Testis (tissue), 3 donors: ENCODE results near the gene BLOC1S2. TPM values are rescaled to one million over a fixed set of nuclear protein-coding genes. Genes with fewer than 3 reads are reported as not detected.

Experiments used
- DNase-seq: peaks from one replicate; pipeline ENCODE4 v3.0.0-alpha.2; 2019
- H3K27ac ChIP-seq, 2 donors: fragments of 200-600 bp; sonication (generic); one replicate each; pipeline ENCODE4 v1.5.1; 2019
- H3K27me3 ChIP-seq: fragments of 200-600 bp; sonication (generic); one replicate; pipeline ENCODE4 v1.5.1; 2019
- H3K36me3 ChIP-seq: fragments of 200-600 bp; sonication (generic); one replicate; pipeline ENCODE4 v1.5.1; 2017; ENCODE audit warnings: low read depth; ENCODE audit errors: missing control alignments
- H3K4me1 ChIP-seq: fragments of 200-600 bp; sonication (generic); one replicate; pipeline ENCODE4 v1.5.1; 2019
- H3K4me3 ChIP-seq, 2 donors: fragments of 200-600 bp; sonication (generic); one replicate each; pipeline ENCODE4 v1.5.1; 2017 to 2019
- H3K9me3 ChIP-seq: fragments of 200-600 bp; sonication (generic); one replicate; pipeline ENCODE4 v1.5.1; 2017
- CTCF ChIP-seq, 3 experiments: fragments of 450-650 bp in 2 of 3; fragments of 200-600 bp in 1 of 3; sonication (generic) in 1 of 3; IDR thresholded peaks; one replicate each; pipeline ENCODE4 v1.5.1; 2016 to 2019; ENCODE audit warnings: antibody characterized with exemption in 3 of 3, mild to moderate bottlenecking in 2 of 3, moderate library complexity in 1 of 3
- POLR2A ChIP-seq: fragments of 450-650 bp; IDR thresholded peaks from one replicate; pipeline ENCODE4 v1.6.1; 2017; ENCODE audit warnings: antibody characterized with exemption, mild to moderate bottlenecking, moderate library complexity
- WGBS, 2 donors: methylation state at CpG; one replicate each; pipeline ENCODE4 v1.1.5; 2018; 5-methylcytosine and 5-hydroxymethylcytosine counted together
- intact Hi-C: fragments of 100-400 bp; cut with DNase I; formaldehyde crosslinking; loops from one replicate; pipeline ENCODE4 v1.15.1; 2023; ENCODE audit warnings: low total_unique reads
- polyA plus RNA-seq: library from polyadenylated mRNA; stranded (reverse); fragments of 350-450 nt; fragmentation: Illumina TruSeq; extraction: RNeasy Lipid Tissue Mini Kit (QIAGEN cat#74804); gene quantifications from one replicate; pipeline ENCODE4 v1.2.3, GENCODE V29; 2014; ENCODE audit warnings: low read depth, low replicate concordance; ENCODE audit not compliant: insufficient read depth
- total RNA-seq, 2 donors: library from RNA; depleted of rRNA; stranded (reverse); fragments of >200 nt; gene quantifications; one replicate each; pipeline ENCODE4 v1.2.3, GENCODE V29; 2016

Gene BLOC1S2
- total and polyA plus RNA-seq, 3 donors from 2014 or later = 23.3 to 49.2 (median 35.5) TPM

- H3K27ac ChIP-seq = no peak overlapping the region
- intact Hi-C loops = no loop called here
Observed at GRCh38 chr10:100239851-100240250, 46.6 kb downstream of the BLOC1S2 start.

GRCh38 chr10:100238429-100238828 is 48.1 kb downstream of the BLOC1S2 start:
- H3K9me3 ChIP-seq = no peaks in the 10 kb centered on the region
- H3K36me3 ChIP-seq = no peaks in the 10 kb centered on the region
- H3K27ac ChIP-seq = no peak overlapping the region
- WGBS, 2 donors = 89 to 93% methylated on average over 7 of the region's 7 CpGs
- TF ChIP-seq POLR2A = no peak
- TF ChIP-seq CTCF (IDR thresholded peaks at IDR 0.05) = no peak
- H3K27me3 ChIP-seq = no peaks in the 10 kb centered on the region
- DNase-seq = no peak
- intact Hi-C loops = no loop called here
- H3K4me1 ChIP-seq = no peaks in the 10 kb centered on the region
- no peak overlapping the region for H3K4me3 ChIP-seq

More at GRCh38 chr10:100239851-100240250, 46.6 kb downstream of the BLOC1S2 start:
- no peaks in the 10 kb centered on the region for H3K27me3 ChIP-seq
- no peak overlapping the region for H3K4me3 ChIP-seq
- no peak for TF ChIP-seq CTCF (IDR thresholded peaks at IDR 0.05)
- H3K9me3 ChIP-seq = no peaks in the 10 kb centered on the region
- no peaks in the 10 kb centered on the region for H3K4me1 ChIP-seq
- 92% methylated on average over 3 of the region's 3 CpGs for WGBS, 2 donors
- DNase-seq = no peak
- H3K36me3 ChIP-seq = no peaks in the 10 kb centered on the region

GRCh38 chr10:100232101-100232500 is 54.4 kb downstream of the BLOC1S2 start:
- WGBS, 2 donors = 69 to 74% methylated on average over 2 of the region's 2 CpGs
- no peaks in the 10 kb centered on the region for H3K36me3 ChIP-seq
- TF ChIP-seq POLR2A (no peak), CTCF (IDR thresholded peaks at IDR 0.05) (no peak)

GRCh38 chr10:100229819-100230422 is 56.6 kb downstream of the BLOC1S2 start:
- 37 to 39% methylated on average over 21 of the region's 21 CpGs for WGBS, 2 donors
- no peaks in the 10 kb centered on the region for H3K36me3 ChIP-seq
- TF ChIP-seq CTCF (IDR thresholded peaks at IDR 0.05) (no peak), POLR2A (no peak)
- intact Hi-C loops = no loop called here
- no peaks in the 10 kb centered on the region for H3K9me3 ChIP-seq
- no peak for DNase-seq
- H3K27me3 ChIP-seq = no peaks in the 10 kb centered on the region
- no peaks in the 10 kb centered on the region for H3K4me1 ChIP-seq
- peak overlapping the region; percentile 96 to 98 for H3K4me3 ChIP-seq
- H3K27ac ChIP-seq = peak overlapping the region; percentile 66 to 78

More at GRCh38 chr10:100232101-100232500, 54.4 kb downstream of the BLOC1S2 start:
- DNase-seq = no peak
- Histone ChIP-seq H3K9me3 (no peaks in the 10 kb centered on the region), H3K27me3 (no peaks in the 10 kb centered on the region), H3K4me1 (no peaks in the 10 kb centered on the region), H3K27ac (no peak overlapping the region), H3K4me3 (no peak overlapping the region)
- intact Hi-C loops = no loop called here

GRCh38 chr10:100223879-100224278 is 62.6 kb downstream of the BLOC1S2 start:
- no peaks in the 10 kb centered on the region for H3K36me3 ChIP-seq

More at GRCh38 chr10:100223879-100224278, 62.6 kb downstream of the BLOC1S2 start:
- Histone ChIP-seq H3K4me1 (no peaks in the 10 kb centered on the region), H3K27me3 (no peaks in the 10 kb centered on the region), H3K27ac (no peak overlapping the region), H3K9me3 (no peaks in the 10 kb centered on the region), H3K4me3 (no peak overlapping the region)
- intact Hi-C loops = no loop called here
- WGBS, 2 donors = 81 to 85% methylated on average over 5 of the region's 5 CpGs
- TF ChIP-seq POLR2A (no peak), CTCF (IDR thresholded peaks at IDR 0.05) (no peak)
- no peak for DNase-seq
